Loucy (cell line): ENCODE measurements around the gene CD4.

Experiments
- H2AFZ ChIP-seq: fragments of 200-600 bp; sonication (generic); 2 replicates; pipeline ENCODE4 v1.6.0; 2016; ENCODE audit warnings: antibody characterized with exemption, mild to moderate bottlenecking, low read length, moderate library complexity
- H3F3A ChIP-seq: fragments of 200-600 bp; 2 replicates; pipeline ENCODE4 v1.6.0; 2016; ENCODE audit warnings: antibody characterized with exemption, low read depth, mild to moderate bottlenecking
- H3K27me3 ChIP-seq: fragments of 200-600 bp; sonication (generic); 2 replicates; pipeline ENCODE4 v1.6.1; 2014; ENCODE audit warnings: low read length, mild to moderate bottlenecking; ENCODE audit not compliant: insufficient read depth, poor library complexity, severe bottlenecking
- H3K36me3 ChIP-seq: fragments of 200-600 bp; sonication (generic); 2 replicates; pipeline ENCODE4 v1.6.1; 2016; ENCODE audit warnings: low read length; ENCODE audit not compliant: insufficient read depth
- H3K4me1 ChIP-seq: fragments of 200-600 bp; sonication (generic); 2 replicates; pipeline ENCODE4 v1.5.1; 2014; ENCODE audit warnings: low read length, mild to moderate bottlenecking; ENCODE audit not compliant: insufficient read depth, poor library complexity, severe bottlenecking
- H3K4me2 ChIP-seq: fragments of 200-600 bp; sonication (generic); 2 replicates; pipeline ENCODE4 v1.6.0; 2014; ENCODE audit warnings: antibody characterized with exemption, low read length, low read depth, mild to moderate bottlenecking; ENCODE audit not compliant: poor library complexity, severe bottlenecking
- H3K4me3 ChIP-seq: fragments of 200-600 bp; sonication (generic); 2 replicates; pipeline ENCODE4 v1.5.1; 2014; ENCODE audit warnings: low read length, mild to moderate bottlenecking, mixed read lengths; ENCODE audit not compliant: poor library complexity, severe bottlenecking
- H3K79me2 ChIP-seq: fragments of 200-600 bp; sonication (generic); 2 replicates; pipeline ENCODE4 v1.6.1; 2014; ENCODE audit warnings: low read length; ENCODE audit not compliant: insufficient read depth
- H3K9ac ChIP-seq: fragments of 200-600 bp; sonication (generic); 2 replicates; pipeline ENCODE4 v1.6.0; 2014; ENCODE audit warnings: mild to moderate bottlenecking, low read depth, low read length, moderate library complexity; ENCODE audit not compliant: poor library complexity, severe bottlenecking
- H3K9me2 ChIP-seq: fragments of 200-600 bp; sonication (generic); replicated peaks from 2 replicates; pipeline ENCODE4 v1.6.1; 2016; ENCODE audit warnings: low read depth, low read length, mixed read lengths
- H3K9me3 ChIP-seq: fragments of 200-600 bp; sonication (generic); 2 replicates; pipeline ENCODE4 v1.6.1; 2014; ENCODE audit warnings: mild to moderate bottlenecking, antibody characterized with exemption, low read length, low read depth; ENCODE audit not compliant: insufficient read depth
- H4K20me1 ChIP-seq: fragments of 200-600 bp; sonication (generic); 2 replicates; pipeline ENCODE4 v1.6.0; 2014; ENCODE audit warnings: antibody characterized with exemption, low read length, mild to moderate bottlenecking; ENCODE audit not compliant: insufficient read depth, poor library complexity, severe bottlenecking
- EZH2phosphoT487 ChIP-seq: fragments of 200-600 bp; IDR thresholded peaks from 2 replicates; pipeline ENCODE4 v1.6.1; 2018; ENCODE audit warnings: antibody characterized with exemption, mild to moderate bottlenecking, moderate library complexity, borderline replicate concordance
- TF ChIP-seq, protein P1 (sequence below): fragments of 200-600 bp; sonication (generic); conservative IDR thresholded peaks from 2 replicates; pipeline ENCODE4 v1.5.1; 2014; ENCODE audit warnings: mild to moderate bottlenecking, antibody characterized with exemption, low read length

CD4 gene

DNA sequence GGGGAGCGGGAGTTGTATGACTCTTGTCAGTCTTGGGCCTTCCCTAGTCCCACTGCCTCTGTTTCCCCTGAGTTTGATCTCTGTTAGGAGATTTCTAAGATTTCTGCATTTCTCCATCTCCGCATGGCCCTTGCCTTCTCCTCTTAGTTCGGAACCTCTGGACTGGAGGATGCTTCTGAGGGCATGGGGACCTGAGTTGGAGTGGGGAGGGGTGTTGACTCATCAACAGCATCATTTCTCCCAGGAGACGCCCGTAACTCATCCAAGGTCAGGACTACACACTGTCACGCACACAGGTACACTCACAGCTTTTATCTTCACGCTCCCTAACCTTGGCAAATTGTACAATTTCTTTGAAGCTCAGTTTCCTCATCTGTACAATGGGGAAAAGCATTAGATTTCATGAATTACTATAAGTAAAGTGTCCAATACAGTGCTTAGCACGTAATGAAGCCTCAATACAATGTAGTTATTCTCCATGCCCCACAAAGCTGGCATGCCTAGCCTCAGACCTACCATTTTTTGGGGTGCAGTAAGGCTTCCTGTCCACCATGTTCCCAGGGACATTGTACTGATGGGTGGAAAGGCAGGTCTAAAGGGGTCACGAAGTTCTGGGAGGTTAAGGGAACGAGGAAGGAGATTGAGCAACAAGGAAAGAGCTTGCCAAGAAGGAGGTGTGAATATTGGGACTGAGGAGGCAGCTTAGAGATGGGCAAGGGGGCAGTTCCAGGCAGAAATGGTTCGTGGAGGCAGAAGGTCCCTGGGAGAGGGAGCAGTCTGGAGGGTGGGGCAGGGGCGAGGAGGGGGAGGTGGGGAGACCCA, 17.6 kb upstream of the CD4 start:
- no peaks in the 10 kb centered on the region for H3K9me3 ChIP-seq
- H2AFZ ChIP-seq: no peak overlapping the region
- peaks cover 31% of the 10 kb centered on the region for H3K79me2 ChIP-seq
- H3K27me3 ChIP-seq: no peaks in the 10 kb centered on the region
- no peaks in the 10 kb centered on the region for H3K9me2 ChIP-seq
- H4K20me1 ChIP-seq: peaks cover 19% of the 10 kb centered on the region
- H3K4me2 ChIP-seq: no peak overlapping the region
- no peaks in the 10 kb centered on the region for H3F3A ChIP-seq
- H3K9ac ChIP-seq: no peak overlapping the region
- no peak overlapping the region for H3K4me3 ChIP-seq
- H3K4me1 ChIP-seq: peaks cover 25% of the 10 kb centered on the region
- TF ChIP-seq EZH2phosphoT487: no peak
- TF ChIP-seq, protein P1, sequence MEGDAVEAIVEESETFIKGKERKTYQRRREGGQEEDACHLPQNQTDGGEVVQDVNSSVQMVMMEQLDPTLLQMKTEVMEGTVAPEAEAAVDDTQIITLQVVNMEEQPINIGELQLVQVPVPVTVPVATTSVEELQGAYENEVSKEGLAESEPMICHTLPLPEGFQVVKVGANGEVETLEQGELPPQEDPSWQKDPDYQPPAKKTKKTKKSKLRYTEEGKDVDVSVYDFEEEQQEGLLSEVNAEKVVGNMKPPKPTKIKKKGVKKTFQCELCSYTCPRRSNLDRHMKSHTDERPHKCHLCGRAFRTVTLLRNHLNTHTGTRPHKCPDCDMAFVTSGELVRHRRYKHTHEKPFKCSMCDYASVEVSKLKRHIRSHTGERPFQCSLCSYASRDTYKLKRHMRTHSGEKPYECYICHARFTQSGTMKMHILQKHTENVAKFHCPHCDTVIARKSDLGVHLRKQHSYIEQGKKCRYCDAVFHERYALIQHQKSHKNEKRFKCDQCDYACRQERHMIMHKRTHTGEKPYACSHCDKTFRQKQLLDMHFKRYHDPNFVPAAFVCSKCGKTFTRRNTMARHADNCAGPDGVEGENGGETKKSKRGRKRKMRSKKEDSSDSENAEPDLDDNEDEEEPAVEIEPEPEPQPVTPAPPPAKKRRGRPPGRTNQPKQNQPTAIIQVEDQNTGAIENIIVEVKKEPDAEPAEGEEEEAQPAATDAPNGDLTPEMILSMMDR: no peak
- peaks cover 3% of the 10 kb centered on the region; the same call in 1 of the 2 replicates for H3K36me3 ChIP-seq

DNA sequence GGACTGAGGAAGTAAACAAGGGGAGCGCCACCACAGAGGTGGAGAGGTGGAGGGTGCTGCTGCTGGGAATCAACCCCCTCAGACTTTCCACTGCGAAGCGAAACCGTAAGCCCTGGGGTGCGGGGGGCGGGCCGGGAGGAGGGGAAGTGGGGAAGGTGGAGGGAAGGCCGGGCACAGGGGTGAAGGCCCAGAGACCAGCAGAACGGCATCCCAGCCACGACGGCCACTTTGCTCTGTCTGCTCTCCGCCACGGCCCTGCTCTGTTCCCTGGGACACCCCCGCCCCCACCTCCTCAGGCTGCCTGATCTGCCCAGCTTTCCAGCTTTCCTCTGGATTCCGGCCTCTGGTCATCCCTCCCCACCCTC, 17.0 kb upstream of the CD4 start, which contains the start of gene LAG3:
Gene LAG3, plus strand, starts transcription at position 190 of the 365 bp plus-strand sequence. CDS start 333 bp downstream, outside the sequence.
- H3K9me3 ChIP-seq: no peaks in the 10 kb centered on the region
- no peak within 1 kb of the TSS for H2AFZ ChIP-seq
- no peaks in the 10 kb centered on the region for H3K9me2 ChIP-seq
- no peak for TF ChIP-seq EZH2phosphoT487
- TF ChIP-seq, protein P1: no peak
- peaks cover 3% of the 10 kb centered on the region; the same call in 1 of the 2 replicates for H3K36me3 ChIP-seq
- H3K4me1 ChIP-seq: peaks cover 25% of the 10 kb centered on the region
- H3K79me2 ChIP-seq: peaks cover 26% of the 10 kb centered on the region
- no peaks in the 10 kb centered on the region for H3F3A ChIP-seq
- H4K20me1 ChIP-seq: peaks cover 19% of the 10 kb centered on the region
- H3K4me2 ChIP-seq: no peak within 1 kb of the TSS
- no peak within 1 kb of the TSS for H3K4me3 ChIP-seq
- H3K9ac ChIP-seq: no peak within 1 kb of the TSS
- no peaks in the 10 kb centered on the region for H3K27me3 ChIP-seq

DNA sequence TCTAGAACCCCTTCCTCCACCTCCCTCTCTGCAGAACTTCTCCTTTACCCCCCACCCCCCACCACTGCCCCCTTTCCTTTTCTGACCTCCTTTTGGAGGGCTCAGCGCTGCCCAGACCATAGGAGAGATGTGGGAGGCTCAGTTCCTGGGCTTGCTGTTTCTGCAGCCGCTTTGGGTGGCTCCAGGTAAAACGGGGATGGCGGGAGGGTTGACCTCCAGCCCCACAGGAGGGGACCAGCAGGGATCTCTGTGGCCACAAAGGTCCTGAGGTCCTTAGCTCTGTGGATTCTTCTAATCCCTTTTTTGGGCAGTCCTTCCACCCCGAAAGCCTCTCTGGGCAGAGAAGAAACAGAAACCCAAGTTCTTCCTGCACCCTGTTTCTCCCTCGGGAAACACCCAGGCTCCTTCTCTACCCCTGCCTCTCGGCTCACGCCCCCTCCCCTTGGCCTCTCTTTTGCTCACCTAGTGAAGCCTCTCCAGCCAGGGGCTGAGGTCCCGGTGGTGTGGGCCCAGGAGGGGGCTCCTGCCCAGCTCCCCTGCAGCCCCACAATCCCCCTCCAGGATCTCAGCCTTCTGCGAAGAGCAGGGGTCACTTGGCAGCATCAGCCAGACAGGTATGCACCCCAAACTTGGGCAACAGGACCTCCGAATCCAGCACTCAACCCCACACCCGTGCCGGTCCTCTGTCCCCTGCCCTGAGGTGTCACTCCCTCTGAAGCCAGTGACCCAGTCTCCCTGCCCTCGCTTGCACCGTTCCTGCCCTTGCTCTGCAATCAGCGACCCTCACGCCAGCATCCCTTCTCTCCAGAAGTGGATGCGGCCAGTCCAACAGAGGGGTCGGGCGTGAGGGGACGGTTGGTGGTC, 16.4 kb upstream of the CD4 start:
- Histone ChIP-seq H4K20me1 (peaks cover 15% of the 10 kb centered on the region), H3K9me3 (no peaks in the 10 kb centered on the region), H2AFZ (no peak overlapping the region), H3K79me2 (peaks cover 19% of the 10 kb centered on the region), H3K4me2 (no peak overlapping the region), H3F3A (no peaks in the 10 kb centered on the region), H3K27me3 (no peaks in the 10 kb centered on the region), H3K4me3 (no peak overlapping the region), H3K36me3 (peaks cover 3% of the 10 kb centered on the region; the same call in 1 of the 2 replicates), H3K9me2 (no peaks in the 10 kb centered on the region), H3K9ac (no peak overlapping the region), H3K4me1 (peaks cover 18% of the 10 kb centered on the region)
- no peak for TF ChIP-seq EZH2phosphoT487
- TF ChIP-seq, protein P1: no peak
